Left ventricle myocardium inferior (tissue), 1 donor: ENCODE data around the gene MCOLN3. TPM values are rescaled to one million over a fixed set of nuclear protein-coding genes. Genes with fewer than 3 reads are reported as not detected.
A peak's percentile ranks its signal among the peaks of the same experiment; 100 is the strongest.

Experiments used
- DNase-seq: peaks from one replicate; pipeline ENCODE4 v3.0.0-alpha.2; 2020
- H3K27ac ChIP-seq: fragments of 200-600 bp; replicated peaks from 2 replicates; pipeline ENCODE4 v1.8.0; 2021
- H3K27me3 ChIP-seq: fragments of 200-600 bp; 2 replicates; pipeline ENCODE4 v1.8.0; 2021; ENCODE audit warnings: low read depth
- H3K36me3 ChIP-seq: fragments of 200-600 bp; 2 replicates; pipeline ENCODE4 v1.8.0; 2021
- H3K4me1 ChIP-seq: fragments of 200-600 bp; 2 replicates; pipeline ENCODE4 v1.8.0; 2021
- H3K4me3 ChIP-seq: fragments of 200-600 bp; 2 replicates; pipeline ENCODE4 v1.8.0; 2021; ENCODE audit warnings: mild to moderate bottlenecking, moderate library complexity
- H3K9me3 ChIP-seq: fragments of 200-600 bp; replicated peaks from 2 replicates; pipeline ENCODE4 v1.8.0; 2021
- intact Hi-C: fragments of 100-400 bp; cut with micrococcal nuclease; formaldehyde crosslinking; loops from one replicate; pipeline ENCODE4 v1.11.0; 2022
- total RNA-seq: library from RNA; stranded (reverse); fragmentation: NEBNext Ultra II Directional; extraction: Animal tissue kit (Norgen Biotek cat#: 25700); gene quantifications from one replicate; pipeline ENCODE4 v1.2.1, GENCODE V29; 2021
- TF ChIP-seq, protein P1 (sequence below): fragments of 200-600 bp; IDR thresholded peaks from 2 replicates; pipeline ENCODE4 v1.8.0; 2021; ENCODE audit warnings: antibody characterized with exemption, mild to moderate bottlenecking, borderline replicate concordance
- donor health status: DM: no; HTN: yes; CAD: no; lungs with severe emphysema.

The MCOLN3 gene
- total RNA-seq, 1 donor from 2014 or later, result 0.44 TPM

DNA sequence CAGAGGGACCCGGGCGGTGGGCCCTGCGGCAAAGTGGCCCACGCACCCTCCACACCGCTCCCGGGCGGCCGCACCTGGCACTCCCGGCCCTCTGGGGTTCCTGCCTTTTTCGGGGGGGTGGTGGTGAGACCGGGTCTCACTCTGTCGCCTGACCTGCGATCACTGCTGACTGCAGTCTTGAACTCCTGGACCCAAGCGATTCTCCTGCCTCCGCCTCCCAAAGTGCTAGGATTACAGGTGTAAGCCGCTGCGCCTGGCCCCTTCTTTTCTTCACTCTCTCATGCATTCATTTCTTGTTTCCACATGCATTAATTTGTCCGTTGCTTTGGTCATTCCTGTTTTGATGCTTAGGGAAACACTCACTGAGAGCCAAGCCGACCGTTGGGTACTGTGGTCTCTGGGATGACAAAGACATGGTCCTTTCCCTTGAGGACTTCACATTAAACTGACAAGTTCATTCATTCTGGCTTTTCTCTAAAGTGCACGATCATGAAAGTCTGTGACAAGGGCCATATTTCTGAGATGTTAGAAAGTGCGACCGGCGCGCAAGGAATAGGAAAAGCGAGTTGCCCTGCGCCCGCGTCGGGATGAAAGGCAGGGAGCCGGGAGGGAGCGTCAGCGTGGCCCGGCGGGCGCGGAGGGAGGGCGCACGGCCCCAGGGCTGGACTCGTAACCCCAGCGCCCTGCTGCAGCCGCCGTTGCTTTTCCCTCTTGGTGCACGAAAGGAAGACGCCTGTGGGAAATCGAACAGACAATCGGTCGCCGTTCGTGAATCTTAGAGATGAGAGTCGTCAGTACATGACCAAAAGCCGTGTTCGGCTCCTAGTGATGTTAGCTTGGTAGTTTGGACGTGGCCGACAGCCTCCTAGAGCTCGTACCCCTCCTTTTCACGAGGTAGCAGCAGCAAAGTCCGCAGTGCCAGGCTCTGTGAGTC is 50.4 kb downstream of the MCOLN3 start:
- TF ChIP-seq, protein P1, sequence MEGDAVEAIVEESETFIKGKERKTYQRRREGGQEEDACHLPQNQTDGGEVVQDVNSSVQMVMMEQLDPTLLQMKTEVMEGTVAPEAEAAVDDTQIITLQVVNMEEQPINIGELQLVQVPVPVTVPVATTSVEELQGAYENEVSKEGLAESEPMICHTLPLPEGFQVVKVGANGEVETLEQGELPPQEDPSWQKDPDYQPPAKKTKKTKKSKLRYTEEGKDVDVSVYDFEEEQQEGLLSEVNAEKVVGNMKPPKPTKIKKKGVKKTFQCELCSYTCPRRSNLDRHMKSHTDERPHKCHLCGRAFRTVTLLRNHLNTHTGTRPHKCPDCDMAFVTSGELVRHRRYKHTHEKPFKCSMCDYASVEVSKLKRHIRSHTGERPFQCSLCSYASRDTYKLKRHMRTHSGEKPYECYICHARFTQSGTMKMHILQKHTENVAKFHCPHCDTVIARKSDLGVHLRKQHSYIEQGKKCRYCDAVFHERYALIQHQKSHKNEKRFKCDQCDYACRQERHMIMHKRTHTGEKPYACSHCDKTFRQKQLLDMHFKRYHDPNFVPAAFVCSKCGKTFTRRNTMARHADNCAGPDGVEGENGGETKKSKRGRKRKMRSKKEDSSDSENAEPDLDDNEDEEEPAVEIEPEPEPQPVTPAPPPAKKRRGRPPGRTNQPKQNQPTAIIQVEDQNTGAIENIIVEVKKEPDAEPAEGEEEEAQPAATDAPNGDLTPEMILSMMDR, result no peak
- H3K27me3 ChIP-seq, result peaks cover 71% of the 10 kb centered on the region
- peak; percentile 14 for DNase-seq

DNA sequence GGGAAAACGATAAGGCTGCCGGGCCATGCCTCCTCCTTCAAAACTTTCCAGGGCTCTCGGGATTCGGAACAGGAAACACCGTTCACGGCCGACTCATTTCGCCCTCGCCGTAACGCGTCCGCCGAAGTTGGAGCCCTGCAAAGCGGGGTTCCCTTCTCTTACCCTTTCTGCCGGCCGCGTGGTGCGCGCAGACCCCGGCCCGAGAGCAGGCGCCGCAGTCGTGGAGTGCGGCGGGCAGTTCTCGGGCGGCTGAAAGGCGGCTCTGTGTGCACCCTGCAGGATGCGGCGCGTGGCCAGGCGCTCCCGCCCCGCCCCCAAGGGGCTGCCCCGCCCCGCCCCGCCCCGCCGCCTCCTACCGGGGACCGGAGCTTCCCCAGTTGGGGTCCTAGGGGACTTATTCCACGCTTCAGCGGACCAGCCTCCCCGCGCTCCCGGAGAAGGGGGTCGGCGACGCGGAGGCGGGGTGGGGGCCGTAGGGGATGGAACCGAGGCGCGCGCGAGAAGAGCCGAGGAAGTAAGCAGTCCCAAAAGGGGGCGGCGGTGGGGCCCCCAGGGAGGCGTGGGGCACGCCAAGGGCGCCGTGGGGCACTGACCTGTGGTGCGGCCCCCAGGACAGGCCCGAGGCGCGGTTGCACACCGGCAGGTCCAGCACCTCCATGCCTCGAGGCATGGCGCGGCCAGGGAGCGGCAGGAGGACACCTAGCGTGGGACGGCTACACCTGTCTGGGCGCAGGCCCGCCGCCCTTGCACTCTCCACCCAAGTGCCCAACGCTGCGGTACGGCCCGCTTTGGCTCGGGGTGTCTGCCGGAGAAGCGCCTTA is 51.2 kb downstream of the MCOLN3 start, which contains the start of gene MCOLN2:
Gene MCOLN2, minus strand, starts transcription at position 268 of the 821 bp plus-strand sequence. Its CDS starts 241 bp downstream, at position 27.
- Histone ChIP-seq H3K27me3 (peaks cover 62% of the 10 kb centered on the region), H3K27ac (no peak within 1 kb of the TSS)

More for the DNA sequence above, 50.4 kb downstream of the MCOLN3 start:
- no peaks in the 10 kb centered on the region for H3K9me3 ChIP-seq
- H3K4me3 ChIP-seq, result peak overlapping the region; percentile 79
- no peak overlapping the region for H3K27ac ChIP-seq
- H3K36me3 ChIP-seq, result no peaks in the 10 kb centered on the region
- intact Hi-C loops, result no loop called here
- peaks cover 25% of the 10 kb centered on the region for H3K4me1 ChIP-seq

DNA sequence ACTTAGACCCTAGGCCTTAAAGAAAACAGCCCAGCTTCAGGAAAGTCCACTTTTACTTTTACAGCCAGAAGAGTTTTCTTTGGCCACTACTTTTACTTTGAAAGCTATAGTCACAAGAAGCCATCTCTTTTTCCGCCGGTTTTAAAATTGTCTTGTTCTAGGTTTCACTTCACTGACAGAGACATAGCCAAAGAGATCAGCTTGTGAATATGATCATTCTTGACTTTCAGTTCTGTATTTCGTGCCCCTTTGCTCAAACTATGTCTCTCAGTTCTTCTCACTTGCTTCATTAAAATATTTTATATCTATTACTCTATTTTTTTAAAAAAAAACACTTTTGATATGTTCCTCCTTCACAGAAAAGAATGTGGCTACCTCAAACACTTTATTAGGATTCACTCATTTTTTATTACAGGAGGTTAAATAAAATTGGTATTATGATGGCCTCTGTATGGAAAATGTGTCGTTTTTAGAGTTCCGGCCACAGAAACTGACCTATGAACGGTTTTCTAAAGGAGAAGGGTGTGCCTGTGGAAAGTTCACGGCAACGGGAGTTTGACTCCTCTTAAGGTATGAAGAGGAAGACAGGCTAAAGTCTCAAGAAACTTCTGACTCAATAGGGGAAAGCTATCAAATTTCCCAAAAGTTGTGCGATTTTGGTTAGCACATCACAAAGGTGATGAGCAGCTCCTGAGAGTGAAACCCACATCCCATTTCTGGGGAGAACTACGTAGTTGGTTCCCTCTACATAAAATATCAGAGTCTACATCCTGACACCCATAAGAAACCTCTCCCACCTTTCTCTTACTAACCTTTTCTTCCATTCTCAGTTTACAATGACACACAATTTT is 52.6 kb downstream of the MCOLN3 start:
- DNase-seq, result no peak
- no peaks in the 10 kb centered on the region for H3K9me3 ChIP-seq
- intact Hi-C loops, result no loop called here
- H3K27ac ChIP-seq, result no peak overlapping the region
- TF ChIP-seq, protein P1, result no peak
- H3K27me3 ChIP-seq, result peaks cover 48% of the 10 kb centered on the region
- H3K4me1 ChIP-seq, result peaks cover 25% of the 10 kb centered on the region
- no peaks in the 10 kb centered on the region for H3K36me3 ChIP-seq
- H3K4me3 ChIP-seq, result no peak overlapping the region

More for the DNA sequence above, 51.2 kb downstream of the MCOLN3 start, which contains the start of gene MCOLN2:
- intact Hi-C loops, result no loop called here
- TF ChIP-seq, protein P1, result peak; percentile 14
- Histone ChIP-seq H3K36me3 (no peaks in the 10 kb centered on the region), H3K4me1 (peaks cover 25% of the 10 kb centered on the region), H3K9me3 (no peaks in the 10 kb centered on the region), H3K4me3 (peak within 1 kb of the TSS; percentile 79)
- peak; percentile 44 for DNase-seq

DNA sequence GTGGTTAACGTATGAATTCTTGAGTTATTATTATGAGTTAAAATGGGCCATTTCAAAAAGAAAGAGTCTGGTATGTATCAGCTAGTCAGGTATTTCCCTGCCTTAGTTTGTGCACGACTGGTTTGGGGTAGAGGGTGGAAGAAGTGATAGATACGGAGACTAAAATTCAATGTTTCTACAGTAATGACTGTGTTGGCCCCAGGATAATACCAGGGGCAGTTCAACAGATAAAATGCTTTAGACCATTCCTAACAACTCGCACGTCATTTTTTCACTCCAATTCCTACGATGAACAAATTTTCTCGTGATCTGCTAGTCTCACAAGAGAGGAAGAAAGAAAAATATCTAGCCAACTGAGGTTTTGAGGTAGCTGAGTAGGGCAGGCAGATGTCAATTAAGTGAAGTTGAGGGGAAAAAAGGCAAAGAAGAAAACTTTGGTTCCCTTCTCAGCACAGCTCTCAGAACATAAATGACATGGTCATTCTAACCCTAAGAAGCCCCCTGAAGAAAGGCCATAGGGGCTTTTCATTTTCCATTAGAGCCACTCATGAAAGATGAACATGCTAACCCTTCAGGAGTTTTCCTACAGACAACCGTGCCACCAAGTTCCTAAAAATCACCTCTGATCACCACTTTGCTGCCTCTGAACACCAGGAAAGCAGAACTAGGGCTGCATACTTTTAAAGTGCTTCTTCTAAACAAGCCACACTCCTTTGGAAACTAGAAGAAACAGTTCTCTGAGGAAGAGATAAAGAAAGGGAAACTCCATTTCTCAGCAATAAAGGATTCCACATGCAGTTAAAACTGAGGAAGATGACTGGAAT is 57.0 kb downstream of the MCOLN3 start:
- TF ChIP-seq, protein P1, result no peak
- intact Hi-C loops, result no loop called here
- no peak for DNase-seq
- Histone ChIP-seq H3K9me3 (no peaks in the 10 kb centered on the region), H3K27ac (no peak overlapping the region), H3K36me3 (no peaks in the 10 kb centered on the region), H3K4me3 (no peak overlapping the region), H3K27me3 (peaks cover 5% of the 10 kb centered on the region), H3K4me1 (no peaks in the 10 kb centered on the region)
